HEK293 (cell line): ENCODE results near the gene PRND.

Source experiments
- CTCF ChIA-PET: fragments of 350-600 bp; formaldehyde crosslinking; extraction: SDS; loops from one replicate; lab custom pipeline; 2021; ENCODE audit warnings: antibody characterized with exemption; lab: Yijun Ruan, JAX
- POLR2A ChIA-PET: fragments of 300-600 bp; formaldehyde crosslinking; extraction: SDS; loops from one replicate; lab custom pipeline; 2020; ENCODE audit warnings: antibody characterized with exemption, inconsistent platforms; lab: Yijun Ruan, JAX
- H3K27ac ChIP-seq: fragments of 200-500 bp; sonication (Bioruptor generic); 2 replicates; pipeline ENCODE4 v1.5.1; 2014; ENCODE audit warnings: low read depth, low read length, control low read depth, inconsistent platforms; ENCODE audit errors: extremely low read depth
- H3K36me3 ChIP-seq, 2 experiments: fragments of 200-500 bp in 1 of 2; sonication (Bioruptor generic) in 1 of 2; 1 replicate in 1 of 2; 2 replicates in 1 of 2; pipeline ENCODE4 v1.5.1; 2014 to 2017; ENCODE audit warnings: inconsistent platforms in 2 of 2, low read length in 2 of 2; ENCODE audit not compliant: control insufficient read depth in 2 of 2, insufficient read depth in 1 of 2
- H3K4me1 ChIP-seq: fragments of 200-500 bp; sonication (Bioruptor generic); 2 replicates; pipeline ENCODE4 v1.5.1; 2014; ENCODE audit warnings: mild to moderate bottlenecking, low read length, inconsistent platforms; ENCODE audit not compliant: control insufficient read depth, insufficient read depth
- H3K4me3 ChIP-seq: 2 replicates; pipeline ENCODE4 v1.5.1; 2011; ENCODE audit warnings: low read depth, mild to moderate bottlenecking, control low read depth, low read length, moderate library complexity
- H3K9me3 ChIP-seq: fragments of 200-500 bp; sonication (Bioruptor generic); 2 replicates; pipeline ENCODE4 v1.5.1; 2014; ENCODE audit warnings: low read depth, low read length, inconsistent platforms; ENCODE audit not compliant: control insufficient read depth, insufficient read depth
- HOXA7 ChIP-seq: sonication (generic); formaldehyde crosslinking; IDR thresholded peaks from 2 replicates; pipeline ENCODE4 v1.8.1; 2022; ENCODE audit warnings: missing genetic modification reagents, borderline replicate concordance
- SCRT2 ChIP-seq: fragments of 450-650 bp; formaldehyde crosslinking; IDR thresholded peaks from 2 replicates; pipeline ENCODE4 v1.5.1; 2016; ENCODE audit warnings: missing biosample characterization, missing genetic modification characterization
- YY1 ChIP-seq: fragments of 450-650 bp; formaldehyde crosslinking; IDR thresholded peaks from 2 replicates; pipeline ENCODE4 v1.5.1; 2018; ENCODE audit warnings: missing biosample characterization, missing genetic modification characterization
- ZBTB17 ChIP-seq: fragments of 450-650 bp; formaldehyde crosslinking; IDR thresholded peaks from 2 replicates; pipeline ENCODE4 v1.5.1; 2016; ENCODE audit warnings: missing biosample characterization, missing genetic modification characterization
- ZFP3 ChIP-seq: fragments of 450-650 bp; formaldehyde crosslinking; IDR thresholded peaks from 2 replicates; pipeline ENCODE4 v1.5.1; 2016; ENCODE audit warnings: low read depth, missing biosample characterization, missing genetic modification characterization
- ZFP69B ChIP-seq: fragments of 450-650 bp; formaldehyde crosslinking; IDR thresholded peaks from 2 replicates; pipeline ENCODE4 v1.5.1; 2016; ENCODE audit warnings: missing biosample characterization, missing genetic modification characterization
- ZNF274 ChIP-seq, 2 experiments: fragments of 200-500 bp in 1 of 2; fragments of 450-650 bp in 1 of 2; sonication (Bioruptor generic) in 1 of 2; formaldehyde crosslinking in 1 of 2; IDR thresholded peaks; 2 replicates each; pipeline versions ENCODE4 v1.5.1 to v1.6.1; 2014 to 2016; ENCODE audit warnings: borderline replicate concordance in 1 of 2, inconsistent platforms in 1 of 2, low read length in 1 of 2, missing biosample characterization in 1 of 2, missing genetic modification characterization in 1 of 2
- ZNF335 ChIP-seq: fragments of 450-650 bp; formaldehyde crosslinking; conservative IDR thresholded peaks from 2 replicates; pipeline ENCODE4 v1.5.1; 2016; ENCODE audit warnings: missing biosample characterization, missing genetic modification characterization
- ZNF423 ChIP-seq: fragments of 450-650 bp; formaldehyde crosslinking; IDR thresholded peaks from 2 replicates; pipeline ENCODE4 v1.5.1; 2016; ENCODE audit warnings: missing biosample characterization, missing genetic modification characterization
- ZNF654 ChIP-seq: fragments of 450-650 bp; formaldehyde crosslinking; IDR thresholded peaks from 2 replicates; pipeline ENCODE4 v1.5.1; 2016; ENCODE audit warnings: low read depth, missing biosample characterization, missing genetic modification characterization
- ZNF664 ChIP-seq: fragments of 450-650 bp; formaldehyde crosslinking; IDR thresholded peaks from 2 replicates; pipeline ENCODE4 v1.5.1; 2016; ENCODE audit warnings: missing biosample characterization, missing genetic modification characterization
- ZNF791 ChIP-seq: fragments of 450-650 bp; formaldehyde crosslinking; IDR thresholded peaks from 2 replicates; pipeline ENCODE4 v1.5.1; 2016; ENCODE audit warnings: missing biosample characterization, missing genetic modification characterization
- TF ChIP-seq, protein P1 (sequence below): fragments of 450-650 bp; formaldehyde crosslinking; conservative IDR thresholded peaks from 2 replicates; pipeline ENCODE4 v1.5.1; 2016; ENCODE audit warnings: low read depth, missing biosample characterization, missing genetic modification characterization
- TF ChIP-seq, protein P2 (sequence below): fragments of 450-650 bp; formaldehyde crosslinking; IDR thresholded peaks from 2 replicates; pipeline ENCODE4 v1.5.1; 2016; ENCODE audit warnings: missing biosample characterization, missing genetic modification characterization
- TF ChIP-seq, protein P3 (sequence below): fragments of 450-650 bp; formaldehyde crosslinking; IDR thresholded peaks from 2 replicates; pipeline ENCODE4 v1.5.1; 2017; ENCODE audit warnings: missing biosample characterization, missing genetic modification characterization
- TF ChIP-seq, protein P4 (sequence below): fragments of 450-650 bp; formaldehyde crosslinking; IDR thresholded peaks from 2 replicates; pipeline ENCODE4 v1.5.1; 2016; ENCODE audit warnings: missing biosample characterization, missing genetic modification characterization
- TF ChIP-seq, protein P5 (sequence below): fragments of 450-650 bp; formaldehyde crosslinking; IDR thresholded peaks from 2 replicates; pipeline ENCODE4 v1.5.1; 2016; ENCODE audit warnings: missing biosample characterization, missing genetic modification characterization
- TF ChIP-seq, protein P6 (sequence below): fragments of 450-650 bp; formaldehyde crosslinking; IDR thresholded peaks from 2 replicates; pipeline ENCODE4 v1.5.1; 2016; ENCODE audit warnings: missing biosample characterization, missing genetic modification characterization
- TF ChIP-seq, protein P7 (sequence below): fragments of 450-650 bp; formaldehyde crosslinking; IDR thresholded peaks from 2 replicates; pipeline ENCODE4 v1.5.1; 2016; ENCODE audit warnings: missing biosample characterization, missing genetic modification characterization, low read depth

The PRND gene

DNA sequence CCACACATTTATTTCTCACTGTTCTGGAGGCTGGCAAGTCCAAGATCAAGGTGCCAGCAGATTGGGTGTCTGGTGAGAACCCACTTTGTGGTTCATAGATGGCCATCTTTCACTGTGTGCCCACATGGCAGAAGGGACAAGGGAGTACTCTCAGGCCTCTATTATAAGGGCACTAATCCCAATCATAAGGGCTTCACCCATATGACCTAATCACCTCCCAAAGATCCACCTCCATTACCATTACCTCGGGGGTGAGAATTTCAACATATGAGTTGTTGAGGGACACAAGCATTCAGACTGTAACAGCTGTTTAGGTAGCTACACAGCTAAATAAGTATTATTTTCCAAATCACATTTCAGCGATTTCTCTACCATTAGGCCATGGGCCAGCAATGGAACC, 2.5 kb upstream of the PRND start (continued):
- TF ChIP-seq, protein P1, sequence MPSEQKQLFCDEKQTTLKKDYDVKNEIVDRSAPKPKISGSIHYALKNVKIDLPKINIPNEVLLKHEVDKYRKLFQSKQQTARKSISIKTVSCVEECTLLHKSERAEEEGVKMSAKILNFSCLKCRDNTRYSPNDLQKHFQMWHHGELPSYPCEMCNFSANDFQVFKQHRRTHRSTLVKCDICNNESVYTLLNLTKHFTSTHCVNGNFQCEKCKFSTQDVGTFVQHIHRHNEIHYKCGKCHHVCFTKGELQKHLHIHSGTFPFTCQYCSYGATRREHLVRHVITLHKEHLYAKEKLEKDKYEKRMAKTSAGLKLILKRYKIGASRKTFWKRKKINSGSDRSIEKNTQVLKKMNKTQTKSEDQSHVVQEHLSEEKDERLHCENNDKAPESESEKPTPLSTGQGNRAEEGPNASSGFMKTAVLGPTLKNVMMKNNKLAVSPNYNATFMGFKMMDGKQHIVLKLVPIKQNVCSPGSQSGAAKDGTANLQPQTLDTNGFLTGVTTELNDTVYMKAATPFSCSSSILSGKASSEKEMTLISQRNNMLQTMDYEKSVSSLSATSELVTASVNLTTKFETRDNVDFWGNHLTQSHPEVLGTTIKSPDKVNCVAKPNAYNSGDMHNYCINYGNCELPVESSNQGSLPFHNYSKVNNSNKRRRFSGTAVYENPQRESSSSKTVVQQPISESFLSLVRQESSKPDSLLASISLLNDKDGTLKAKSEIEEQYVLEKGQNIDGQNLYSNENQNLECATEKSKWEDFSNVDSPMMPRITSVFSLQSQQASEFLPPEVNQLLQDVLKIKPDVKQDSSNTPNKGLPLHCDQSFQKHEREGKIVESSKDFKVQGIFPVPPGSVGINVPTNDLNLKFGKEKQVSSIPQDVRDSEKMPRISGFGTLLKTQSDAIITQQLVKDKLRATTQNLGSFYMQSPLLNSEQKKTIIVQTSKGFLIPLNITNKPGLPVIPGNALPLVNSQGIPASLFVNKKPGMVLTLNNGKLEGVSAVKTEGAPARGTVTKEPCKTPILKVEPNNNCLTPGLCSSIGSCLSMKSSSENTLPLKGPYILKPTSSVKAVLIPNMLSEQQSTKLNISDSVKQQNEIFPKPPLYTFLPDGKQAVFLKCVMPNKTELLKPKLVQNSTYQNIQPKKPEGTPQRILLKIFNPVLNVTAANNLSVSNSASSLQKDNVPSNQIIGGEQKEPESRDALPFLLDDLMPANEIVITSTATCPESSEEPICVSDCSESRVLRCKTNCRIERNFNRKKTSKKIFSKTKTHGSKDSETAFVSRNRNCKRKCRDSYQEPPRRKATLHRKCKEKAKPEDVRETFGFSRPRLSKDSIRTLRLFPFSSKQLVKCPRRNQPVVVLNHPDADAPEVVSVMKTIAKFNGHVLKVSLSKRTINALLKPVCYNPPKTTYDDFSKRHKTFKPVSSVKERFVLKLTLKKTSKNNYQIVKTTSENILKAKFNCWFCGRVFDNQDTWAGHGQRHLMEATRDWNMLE (tag by site-specific recombination) = no peak
- TF ChIP-seq, protein P2, sequence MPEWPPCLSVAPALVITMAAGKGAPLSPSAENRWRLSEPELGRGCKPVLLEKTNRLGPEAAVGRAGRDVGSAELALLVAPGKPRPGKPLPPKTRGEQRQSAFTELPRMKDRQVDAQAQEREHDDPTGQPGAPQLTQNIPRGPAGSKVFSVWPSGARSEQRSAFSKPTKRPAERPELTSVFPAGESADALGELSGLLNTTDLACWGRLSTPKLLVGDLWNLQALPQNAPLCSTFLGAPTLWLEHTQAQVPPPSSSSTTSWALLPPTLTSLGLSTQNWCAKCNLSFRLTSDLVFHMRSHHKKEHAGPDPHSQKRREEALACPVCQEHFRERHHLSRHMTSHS = no peak
- TF ChIP-seq, protein P3, sequence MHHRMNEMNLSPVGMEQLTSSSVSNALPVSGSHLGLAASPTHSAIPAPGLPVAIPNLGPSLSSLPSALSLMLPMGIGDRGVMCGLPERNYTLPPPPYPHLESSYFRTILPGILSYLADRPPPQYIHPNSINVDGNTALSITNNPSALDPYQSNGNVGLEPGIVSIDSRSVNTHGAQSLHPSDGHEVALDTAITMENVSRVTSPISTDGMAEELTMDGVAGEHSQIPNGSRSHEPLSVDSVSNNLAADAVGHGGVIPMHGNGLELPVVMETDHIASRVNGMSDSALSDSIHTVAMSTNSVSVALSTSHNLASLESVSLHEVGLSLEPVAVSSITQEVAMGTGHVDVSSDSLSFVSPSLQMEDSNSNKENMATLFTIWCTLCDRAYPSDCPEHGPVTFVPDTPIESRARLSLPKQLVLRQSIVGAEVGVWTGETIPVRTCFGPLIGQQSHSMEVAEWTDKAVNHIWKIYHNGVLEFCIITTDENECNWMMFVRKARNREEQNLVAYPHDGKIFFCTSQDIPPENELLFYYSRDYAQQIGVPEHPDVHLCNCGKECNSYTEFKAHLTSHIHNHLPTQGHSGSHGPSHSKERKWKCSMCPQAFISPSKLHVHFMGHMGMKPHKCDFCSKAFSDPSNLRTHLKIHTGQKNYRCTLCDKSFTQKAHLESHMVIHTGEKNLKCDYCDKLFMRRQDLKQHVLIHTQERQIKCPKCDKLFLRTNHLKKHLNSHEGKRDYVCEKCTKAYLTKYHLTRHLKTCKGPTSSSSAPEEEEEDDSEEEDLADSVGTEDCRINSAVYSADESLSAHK (tag by site-specific recombination) = no peak
- TF ChIP-seq, protein P4, sequence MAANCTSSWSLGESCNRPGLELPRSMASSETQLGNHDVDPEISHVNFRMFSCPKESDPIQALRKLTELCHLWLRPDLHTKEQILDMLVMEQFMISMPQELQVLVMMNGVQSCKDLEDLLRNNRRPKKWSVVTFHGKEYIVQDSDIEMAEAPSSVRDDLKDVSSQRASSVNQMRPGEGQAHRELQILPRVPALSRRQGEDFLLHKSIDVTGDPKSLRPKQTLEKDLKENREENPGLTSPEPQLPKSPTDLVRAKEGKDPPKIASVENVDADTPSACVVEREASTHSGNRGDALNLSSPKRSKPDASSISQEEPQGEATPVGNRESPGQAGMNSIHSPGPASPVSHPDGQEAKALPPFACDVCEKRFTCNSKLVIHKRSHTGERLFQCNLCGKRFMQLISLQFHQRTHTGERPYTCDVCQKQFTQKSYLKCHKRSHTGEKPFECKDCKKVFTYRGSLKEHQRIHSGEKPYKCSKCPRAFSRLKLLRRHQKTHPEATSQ (tag by site-specific recombination) = no peak
- TF ChIP-seq, protein P5, sequence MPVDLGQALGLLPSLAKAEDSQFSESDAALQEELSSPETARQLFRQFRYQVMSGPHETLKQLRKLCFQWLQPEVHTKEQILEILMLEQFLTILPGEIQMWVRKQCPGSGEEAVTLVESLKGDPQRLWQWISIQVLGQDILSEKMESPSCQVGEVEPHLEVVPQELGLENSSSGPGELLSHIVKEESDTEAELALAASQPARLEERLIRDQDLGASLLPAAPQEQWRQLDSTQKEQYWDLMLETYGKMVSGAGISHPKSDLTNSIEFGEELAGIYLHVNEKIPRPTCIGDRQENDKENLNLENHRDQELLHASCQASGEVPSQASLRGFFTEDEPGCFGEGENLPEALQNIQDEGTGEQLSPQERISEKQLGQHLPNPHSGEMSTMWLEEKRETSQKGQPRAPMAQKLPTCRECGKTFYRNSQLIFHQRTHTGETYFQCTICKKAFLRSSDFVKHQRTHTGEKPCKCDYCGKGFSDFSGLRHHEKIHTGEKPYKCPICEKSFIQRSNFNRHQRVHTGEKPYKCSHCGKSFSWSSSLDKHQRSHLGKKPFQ = no peak
- no peak for TF ChIP-seq YY1
- TF ChIP-seq ZFP69B = no peak
- TF ChIP-seq, all 188 proteins: peak for 0

DNA sequence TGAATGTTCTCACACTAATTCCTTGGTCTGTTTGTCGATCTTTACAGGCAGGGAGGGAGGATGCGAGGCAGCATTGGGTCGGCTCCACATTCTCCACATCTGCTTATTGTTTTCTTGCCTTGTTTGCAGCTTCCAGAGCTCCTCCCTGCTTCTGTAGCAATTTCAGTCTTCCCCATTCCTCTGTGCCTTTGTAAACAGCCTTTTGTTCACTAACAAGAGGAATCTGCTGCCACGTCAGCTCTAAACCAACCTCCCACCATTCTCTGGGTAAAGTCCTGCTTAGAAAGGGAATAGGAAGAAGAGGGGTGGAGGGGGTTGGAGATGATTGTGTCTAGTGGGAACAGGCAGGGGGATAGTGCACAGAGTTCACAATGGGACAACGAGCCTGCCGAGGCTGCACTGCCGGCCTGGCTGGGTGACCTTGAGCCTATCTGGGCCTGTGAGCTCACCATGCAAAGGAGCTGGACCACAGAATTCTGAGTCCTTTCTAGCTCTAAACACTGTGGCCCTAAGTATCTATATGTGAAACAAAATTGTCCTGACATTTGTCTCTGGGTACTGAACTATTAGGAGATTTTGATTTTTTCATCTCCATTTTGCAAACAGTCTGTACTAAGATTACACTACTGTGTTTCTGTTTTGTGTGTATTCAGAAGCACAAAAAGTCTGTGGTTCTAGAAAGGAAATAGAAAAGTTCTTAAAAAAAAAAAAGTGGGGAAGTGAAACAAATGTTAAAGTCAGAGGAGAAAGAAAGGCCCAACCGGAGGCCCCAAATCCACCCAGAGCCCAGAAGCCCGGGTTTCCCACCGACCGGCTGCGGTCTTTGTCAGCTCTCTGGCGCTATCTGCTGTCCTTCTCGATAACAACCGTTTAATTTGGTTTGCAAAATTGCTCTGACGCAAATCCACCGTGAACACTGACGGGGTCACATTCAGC, 1.4 kb upstream of the PRND start:
- H3K4me3 ChIP-seq = no peak overlapping the region
- ChIA-PET POLR2A (interaction anchor here (0.7 to 1.0 kb wide), 2 partner anchors 107 to 111 kb away, joined by 3 to 4 read pairs; no protein-coding TSS in a partner anchor), CTCF (interaction anchor here (0.6 to 2.4 kb wide), 21 partner anchors 8 to 524 kb away, joined by 3 to 31 read pairs (median 4); no protein-coding TSS in a partner anchor)
- H3K4me1 ChIP-seq = no peaks in the 10 kb centered on the region
- no peaks in the 10 kb centered on the region for H3K36me3 ChIP-seq
- H3K27ac ChIP-seq = no peak overlapping the region
- no peaks in the 10 kb centered on the region; the same call in 1 of the 2 replicates for H3K9me3 ChIP-seq
- peak; percentile 97 for TF ChIP-seq ZNF654 (tag by site-specific recombination)
- TF ChIP-seq ZNF664 (tag by site-specific recombination) = no peak
- no peak for TF ChIP-seq ZBTB17 (tag by site-specific recombination)
- no peak for TF ChIP-seq HOXA7 (CRISPR knock-in tag)
- TF ChIP-seq ZNF423 (tag by site-specific recombination) = no peak
- no peak for TF ChIP-seq ZNF791 (tag by site-specific recombination)
- TF ChIP-seq SCRT2 (tag by site-specific recombination) = no peak
- TF ChIP-seq ZNF335 (tag by site-specific recombination) = peak; percentile 63
- no peak for TF ChIP-seq ZFP3 (tag by site-specific recombination)
- TF ChIP-seq, protein P6, sequence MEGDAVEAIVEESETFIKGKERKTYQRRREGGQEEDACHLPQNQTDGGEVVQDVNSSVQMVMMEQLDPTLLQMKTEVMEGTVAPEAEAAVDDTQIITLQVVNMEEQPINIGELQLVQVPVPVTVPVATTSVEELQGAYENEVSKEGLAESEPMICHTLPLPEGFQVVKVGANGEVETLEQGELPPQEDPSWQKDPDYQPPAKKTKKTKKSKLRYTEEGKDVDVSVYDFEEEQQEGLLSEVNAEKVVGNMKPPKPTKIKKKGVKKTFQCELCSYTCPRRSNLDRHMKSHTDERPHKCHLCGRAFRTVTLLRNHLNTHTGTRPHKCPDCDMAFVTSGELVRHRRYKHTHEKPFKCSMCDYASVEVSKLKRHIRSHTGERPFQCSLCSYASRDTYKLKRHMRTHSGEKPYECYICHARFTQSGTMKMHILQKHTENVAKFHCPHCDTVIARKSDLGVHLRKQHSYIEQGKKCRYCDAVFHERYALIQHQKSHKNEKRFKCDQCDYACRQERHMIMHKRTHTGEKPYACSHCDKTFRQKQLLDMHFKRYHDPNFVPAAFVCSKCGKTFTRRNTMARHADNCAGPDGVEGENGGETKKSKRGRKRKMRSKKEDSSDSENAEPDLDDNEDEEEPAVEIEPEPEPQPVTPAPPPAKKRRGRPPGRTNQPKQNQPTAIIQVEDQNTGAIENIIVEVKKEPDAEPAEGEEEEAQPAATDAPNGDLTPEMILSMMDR = peak; percentile 75
- TF ChIP-seq, protein P7, sequence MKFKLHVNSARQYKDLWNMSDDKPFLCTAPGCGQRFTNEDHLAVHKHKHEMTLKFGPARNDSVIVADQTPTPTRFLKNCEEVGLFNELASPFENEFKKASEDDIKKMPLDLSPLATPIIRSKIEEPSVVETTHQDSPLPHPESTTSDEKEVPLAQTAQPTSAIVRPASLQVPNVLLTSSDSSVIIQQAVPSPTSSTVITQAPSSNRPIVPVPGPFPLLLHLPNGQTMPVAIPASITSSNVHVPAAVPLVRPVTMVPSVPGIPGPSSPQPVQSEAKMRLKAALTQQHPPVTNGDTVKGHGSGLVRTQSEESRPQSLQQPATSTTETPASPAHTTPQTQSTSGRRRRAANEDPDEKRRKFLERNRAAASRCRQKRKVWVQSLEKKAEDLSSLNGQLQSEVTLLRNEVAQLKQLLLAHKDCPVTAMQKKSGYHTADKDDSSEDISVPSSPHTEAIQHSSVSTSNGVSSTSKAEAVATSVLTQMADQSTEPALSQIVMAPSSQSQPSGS (tag by site-specific recombination) = no peak
- no peak for TF ChIP-seq ZNF274 (IDR thresholded peaks at IDR 0.05; ENCODE audit: low read length)
- TF ChIP-seq ZNF274 (tag by site-specific recombination; IDR thresholded peaks at IDR 0.05; ENCODE audit: borderline replicate concordance) = no peak
